ENCODE data around the gene FGFBP3.

FGFBP3 gene

GRCh38 chr10:91864744-91865143, 44.5 kb downstream of the FGFBP3 start:
- TF ChIP-seq, protein P1, sequence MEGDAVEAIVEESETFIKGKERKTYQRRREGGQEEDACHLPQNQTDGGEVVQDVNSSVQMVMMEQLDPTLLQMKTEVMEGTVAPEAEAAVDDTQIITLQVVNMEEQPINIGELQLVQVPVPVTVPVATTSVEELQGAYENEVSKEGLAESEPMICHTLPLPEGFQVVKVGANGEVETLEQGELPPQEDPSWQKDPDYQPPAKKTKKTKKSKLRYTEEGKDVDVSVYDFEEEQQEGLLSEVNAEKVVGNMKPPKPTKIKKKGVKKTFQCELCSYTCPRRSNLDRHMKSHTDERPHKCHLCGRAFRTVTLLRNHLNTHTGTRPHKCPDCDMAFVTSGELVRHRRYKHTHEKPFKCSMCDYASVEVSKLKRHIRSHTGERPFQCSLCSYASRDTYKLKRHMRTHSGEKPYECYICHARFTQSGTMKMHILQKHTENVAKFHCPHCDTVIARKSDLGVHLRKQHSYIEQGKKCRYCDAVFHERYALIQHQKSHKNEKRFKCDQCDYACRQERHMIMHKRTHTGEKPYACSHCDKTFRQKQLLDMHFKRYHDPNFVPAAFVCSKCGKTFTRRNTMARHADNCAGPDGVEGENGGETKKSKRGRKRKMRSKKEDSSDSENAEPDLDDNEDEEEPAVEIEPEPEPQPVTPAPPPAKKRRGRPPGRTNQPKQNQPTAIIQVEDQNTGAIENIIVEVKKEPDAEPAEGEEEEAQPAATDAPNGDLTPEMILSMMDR (IDR thresholded peaks at IDR 0.05): no peak
- Histone ChIP-seq H3K27ac (no peak overlapping the region), H3K9me3 (ENCODE audit: control insufficient read depth, low read length) (no peaks in the 10 kb centered on the region), H3K4me2 (ENCODE audit: low read length) (no peak overlapping the region), H3K36me3 (ENCODE audit: control insufficient read depth, insufficient read depth, low read length) (no peaks in the 10 kb centered on the region), H3K79me2 (no peaks in the 10 kb centered on the region), H3K4me3 (ENCODE audit: low read depth, low read length) (no peak overlapping the region), H3K9ac (no peak overlapping the region), H3K4me1 (no peaks in the 10 kb centered on the region), H2AFZ (no peak overlapping the region), H3K27me3 (ENCODE audit: control insufficient read depth, insufficient read depth, low read length) (no peaks in the 10 kb centered on the region)

GRCh38 chr10:91864099-91864498, 45.2 kb downstream of the FGFBP3 start:
- Histone ChIP-seq H3K4me3 (ENCODE audit: low read depth, low read length) (no peak overlapping the region), H2AFZ (no peak overlapping the region), H3K27ac (no peak overlapping the region), H3K4me1 (no peaks in the 10 kb centered on the region), H3K9ac (no peak overlapping the region), H3K4me2 (ENCODE audit: low read length) (no peak overlapping the region), H3K27me3 (ENCODE audit: control insufficient read depth, insufficient read depth, low read length) (no peaks in the 10 kb centered on the region), H3K79me2 (no peaks in the 10 kb centered on the region), H3K36me3 (ENCODE audit: control insufficient read depth, insufficient read depth, low read length) (no peaks in the 10 kb centered on the region), H3K9me3 (ENCODE audit: control insufficient read depth, low read length) (no peaks in the 10 kb centered on the region)
- TF ChIP-seq, protein P1 (IDR thresholded peaks at IDR 0.05): no peak

DNA sequence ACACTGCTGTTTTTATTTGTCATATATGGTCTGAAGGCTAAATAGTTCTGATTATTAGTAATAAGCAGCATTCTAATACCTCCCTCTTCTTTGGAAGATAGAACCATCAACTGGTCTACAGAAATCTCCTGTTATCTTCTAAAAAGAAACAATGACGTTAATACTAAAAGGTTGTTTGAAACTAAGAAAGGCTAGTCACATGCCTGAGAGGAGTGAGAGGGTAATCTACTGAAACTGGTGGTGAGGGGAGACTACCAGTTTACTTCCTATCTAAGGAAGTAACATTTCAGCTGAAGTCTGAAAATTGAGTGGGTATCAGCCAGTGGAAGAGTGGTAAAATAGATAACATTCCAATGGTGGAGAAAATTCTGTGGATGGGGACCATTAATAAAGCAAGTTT, 48.4 kb downstream of the FGFBP3 start:
- Histone ChIP-seq H3K9ac (no peak overlapping the region), H3K27me3 (ENCODE audit: control insufficient read depth, insufficient read depth, low read length) (no peaks in the 10 kb centered on the region), H3K36me3 (ENCODE audit: control insufficient read depth, insufficient read depth, low read length) (no peaks in the 10 kb centered on the region), H2AFZ (no peak overlapping the region), H3K4me1 (no peaks in the 10 kb centered on the region), H3K79me2 (no peaks in the 10 kb centered on the region), H3K4me3 (ENCODE audit: low read depth, low read length) (no peak overlapping the region), H3K4me2 (ENCODE audit: low read length) (no peak overlapping the region), H3K27ac (no peak overlapping the region), H3K9me3 (ENCODE audit: control insufficient read depth, low read length) (no peaks in the 10 kb centered on the region)
- TF ChIP-seq, protein P1 (IDR thresholded peaks at IDR 0.05): no peak

DNA sequence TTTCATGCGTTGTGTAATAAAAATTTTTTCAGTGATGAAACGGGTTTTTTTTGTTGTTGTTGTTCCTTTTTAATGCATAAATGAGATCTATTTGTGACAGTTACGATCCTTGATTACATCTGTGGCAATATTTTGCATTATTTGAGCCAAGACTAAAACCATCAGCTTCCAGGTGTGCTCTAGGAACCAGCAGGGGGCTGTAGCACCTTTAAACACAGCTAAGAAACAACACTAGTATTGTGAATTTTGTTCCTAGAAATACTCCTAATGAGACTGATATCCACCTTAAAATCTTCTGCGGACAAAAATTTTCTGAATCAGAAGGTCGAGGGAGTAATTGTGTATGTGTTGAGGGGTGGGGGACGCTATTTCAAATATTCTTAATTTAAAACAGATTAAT, 52.6 kb downstream of the FGFBP3 start:
- H3K79me2 ChIP-seq: no peaks in the 10 kb centered on the region
- TF ChIP-seq, protein P1 (IDR thresholded peaks at IDR 0.05): peak; percentile 30
- no peak overlapping the region for H3K4me3 ChIP-seq (ENCODE audit: low read depth, low read length)
- H3K4me2 ChIP-seq (ENCODE audit: low read length): no peak overlapping the region
- no peak overlapping the region for H2AFZ ChIP-seq
- H3K9ac ChIP-seq: no peak overlapping the region
- H3K27me3 ChIP-seq (ENCODE audit: control insufficient read depth, insufficient read depth, low read length): no peaks in the 10 kb centered on the region
- H3K27ac ChIP-seq: no peak overlapping the region
- no peaks in the 10 kb centered on the region for H3K9me3 ChIP-seq (ENCODE audit: control insufficient read depth, low read length)
- H3K36me3 ChIP-seq (ENCODE audit: control insufficient read depth, insufficient read depth, low read length): no peaks in the 10 kb centered on the region
- no peaks in the 10 kb centered on the region for H3K4me1 ChIP-seq

All from parathyroid adenoma (tissue), 2 donors.